ENCODE results near the gene LIN54.
A peak's percentile ranks its signal among the peaks of the same experiment; 100 is the strongest.
"Not testable (repeated sequence)": the region's sequence is repeated elsewhere in the genome, so short reads cannot be mapped to it uniquely, and the experiment has no call there.

Gene LIN54

DNA sequence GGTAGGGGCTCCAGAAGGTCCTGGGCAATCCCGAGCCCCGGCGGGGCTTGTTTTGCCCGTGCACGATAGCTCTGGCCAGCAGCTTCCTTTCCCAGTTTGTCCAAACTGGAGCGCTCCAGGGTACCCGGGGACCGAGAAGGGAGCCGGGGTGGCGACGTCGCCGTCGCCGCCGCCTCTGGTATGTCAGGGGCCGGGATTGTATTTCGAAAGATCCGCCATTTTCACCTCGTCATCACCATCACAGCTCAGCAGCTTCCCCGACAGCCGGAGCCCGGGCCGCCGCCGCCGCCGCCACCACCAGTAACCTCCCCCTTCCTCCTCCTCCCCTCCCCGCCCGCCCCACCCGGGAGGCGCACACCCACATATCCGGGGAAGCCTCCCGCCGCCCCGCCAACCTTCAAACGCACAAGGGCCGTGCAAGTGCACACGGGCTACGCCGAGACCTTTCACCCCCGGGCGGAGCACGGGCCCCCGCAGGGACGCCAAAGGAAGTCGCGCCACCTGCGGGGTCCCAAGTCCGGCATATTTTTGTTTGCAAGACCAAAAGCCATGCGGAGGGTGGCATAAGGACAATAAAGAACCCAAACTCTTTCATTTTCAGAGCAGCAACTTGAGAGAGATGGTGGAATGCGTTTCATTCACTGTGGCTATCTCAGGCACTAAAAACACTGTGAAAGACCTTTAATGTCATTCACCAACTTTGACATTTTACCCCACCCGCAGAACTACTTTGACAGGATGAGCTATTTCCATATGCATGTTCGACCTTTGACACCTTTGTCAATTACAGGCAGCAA, at the start of gene LIN54:
LIN54 (minus strand) TSS at position 302 of the 797 bp plus-strand sequence. CDS start 25,979 bp downstream, outside the sequence.
- DNase-seq, result peak; percentile 92

DNA sequence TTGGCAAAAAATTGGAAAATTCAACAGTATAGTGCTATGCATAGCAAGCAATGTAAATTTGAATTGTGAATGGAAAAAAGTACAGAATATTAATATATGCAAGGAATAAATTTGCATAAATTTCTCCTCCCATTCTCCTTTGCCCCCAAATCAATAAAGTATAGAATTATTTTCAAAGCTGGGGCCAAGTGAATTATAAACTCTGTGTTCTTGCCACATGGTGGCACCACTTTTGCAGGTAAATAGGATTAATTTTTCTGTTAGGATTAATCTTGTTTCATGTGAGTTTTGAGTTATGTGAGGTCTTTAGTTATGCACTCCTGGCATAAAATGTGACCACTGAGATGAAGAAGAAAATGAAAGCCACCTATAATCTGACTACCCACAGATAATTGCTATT, 44.3 kb upstream of the LIN54 start:
- DNase-seq, result no peak

DNA sequence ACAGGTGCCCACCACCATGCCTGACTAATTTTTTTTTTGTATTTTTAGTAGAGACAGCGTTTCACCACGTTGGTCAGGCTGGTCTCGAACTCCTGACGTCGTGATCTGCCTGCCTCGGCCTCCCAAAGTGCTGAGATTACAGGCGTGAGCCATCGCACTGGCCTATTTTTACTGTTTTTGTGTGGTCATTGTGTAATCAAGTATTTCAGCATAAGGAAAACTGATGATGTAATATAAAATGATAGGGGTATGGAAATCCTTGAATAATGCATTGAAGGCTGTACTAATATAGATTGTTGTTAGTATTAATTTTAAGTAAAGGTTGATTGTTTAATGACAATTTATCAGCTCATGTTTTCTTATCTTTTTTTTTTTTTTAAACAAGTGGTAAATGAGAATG, 38.2 kb upstream of the LIN54 start:
- not testable (repeated sequence) for DNase-seq

DNA sequence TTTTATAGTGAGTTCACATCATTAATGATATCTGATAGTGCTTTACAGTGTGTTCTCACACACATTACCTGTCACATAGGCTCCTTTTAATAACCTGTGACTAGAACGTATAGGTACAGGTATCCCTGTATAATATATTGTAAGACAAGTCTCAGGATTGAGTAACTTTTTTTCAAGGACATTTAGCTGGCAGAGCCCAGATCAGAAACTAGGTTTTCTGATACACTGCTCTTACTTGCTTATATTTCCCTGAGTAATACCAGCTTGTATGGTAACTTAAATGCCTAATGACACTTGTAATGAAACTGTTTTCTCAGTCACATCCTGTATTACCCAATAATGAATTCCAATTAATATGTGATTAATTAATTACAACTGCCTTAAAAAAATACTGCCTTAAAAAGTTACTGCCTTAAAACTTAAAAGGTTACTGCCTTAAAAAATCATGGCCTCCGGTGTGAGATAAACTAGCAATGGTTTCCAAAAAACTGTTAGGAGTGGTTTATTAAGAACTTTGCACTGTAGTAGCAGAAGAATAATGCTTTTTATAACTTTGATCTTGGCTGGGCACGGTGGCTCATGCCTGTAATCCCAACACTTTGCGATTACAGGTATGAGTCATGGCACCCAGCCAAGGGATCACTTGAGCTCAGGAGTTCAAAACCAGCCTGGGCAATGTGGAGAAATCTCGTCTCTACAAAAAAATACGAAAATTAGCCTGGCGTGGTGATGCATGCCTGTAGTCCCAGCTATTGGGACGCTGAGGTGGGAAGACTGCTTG, 36.3 kb upstream of the LIN54 start:
- DNase-seq, result no peak

DNA sequence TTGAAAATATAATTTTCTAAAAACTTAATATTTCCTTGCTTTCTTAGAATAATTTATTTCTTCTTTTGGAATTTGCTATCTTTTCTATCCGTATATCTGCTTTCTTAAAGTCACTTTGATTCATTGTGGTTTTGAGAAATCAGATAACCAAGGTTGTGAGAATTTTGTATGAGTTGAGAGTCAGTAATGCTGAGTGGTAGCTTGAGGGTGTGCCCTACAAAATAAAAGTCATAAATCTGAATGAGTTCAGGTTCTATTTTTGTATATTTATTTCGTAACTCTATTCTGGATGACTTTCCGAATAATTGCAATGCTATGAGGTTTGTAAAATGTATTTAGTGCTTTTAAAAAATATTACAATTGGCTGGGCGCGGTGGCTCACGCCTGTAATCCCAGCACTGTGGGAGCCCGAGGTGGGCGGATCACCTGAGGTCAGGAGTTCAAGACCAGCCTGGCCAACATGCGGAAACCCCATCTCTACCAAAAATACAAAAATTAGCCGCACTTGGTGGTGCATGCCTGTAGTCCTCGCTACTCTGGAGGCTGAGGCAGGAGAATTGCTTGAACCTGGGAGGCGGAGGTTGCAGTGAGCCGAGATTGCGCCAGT, 33.3 kb upstream of the LIN54 start:
- DNase-seq, result no peak

DNA sequence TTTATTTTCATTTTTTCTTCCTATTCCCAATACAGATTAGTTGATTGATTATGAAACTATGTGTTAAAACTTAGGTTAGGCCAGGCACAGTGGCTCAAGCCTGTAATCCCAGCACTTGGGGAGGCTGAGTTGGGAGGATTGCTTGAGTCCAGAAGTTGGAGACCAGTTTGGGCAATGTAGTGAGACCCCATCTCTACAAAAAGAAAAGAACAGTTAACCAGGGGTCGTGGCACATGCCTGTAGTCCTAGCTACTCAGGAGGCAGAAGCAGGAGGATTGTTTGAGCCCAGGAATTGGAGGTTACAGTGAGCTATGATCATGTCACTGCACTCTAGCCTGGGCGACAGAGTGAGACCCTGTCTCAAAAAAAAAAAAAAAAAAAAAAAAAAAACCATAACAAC, 32.5 kb upstream of the LIN54 start:
- not testable (repeated sequence) for DNase-seq

DNA sequence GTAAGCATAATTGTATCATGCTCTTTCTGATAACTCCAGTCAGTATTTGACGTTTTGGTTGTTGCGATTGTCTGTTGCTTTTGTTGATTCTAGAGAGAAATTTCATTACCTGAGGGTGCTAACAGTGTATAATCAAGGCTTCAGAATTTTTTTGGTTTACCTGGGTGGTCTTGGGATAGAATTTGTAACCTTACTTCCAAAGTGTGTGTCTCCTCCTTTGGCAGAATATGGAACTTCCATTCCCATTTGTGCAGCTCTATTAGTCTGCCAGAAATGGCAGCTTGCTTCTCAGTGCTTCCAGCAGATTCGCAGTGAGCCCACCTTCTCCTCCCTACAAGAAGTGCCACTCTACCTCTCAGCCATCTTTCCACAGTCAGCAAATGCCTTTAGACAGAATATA, 29.6 kb upstream of the LIN54 start:
- DNase-seq, result no peak

DNA sequence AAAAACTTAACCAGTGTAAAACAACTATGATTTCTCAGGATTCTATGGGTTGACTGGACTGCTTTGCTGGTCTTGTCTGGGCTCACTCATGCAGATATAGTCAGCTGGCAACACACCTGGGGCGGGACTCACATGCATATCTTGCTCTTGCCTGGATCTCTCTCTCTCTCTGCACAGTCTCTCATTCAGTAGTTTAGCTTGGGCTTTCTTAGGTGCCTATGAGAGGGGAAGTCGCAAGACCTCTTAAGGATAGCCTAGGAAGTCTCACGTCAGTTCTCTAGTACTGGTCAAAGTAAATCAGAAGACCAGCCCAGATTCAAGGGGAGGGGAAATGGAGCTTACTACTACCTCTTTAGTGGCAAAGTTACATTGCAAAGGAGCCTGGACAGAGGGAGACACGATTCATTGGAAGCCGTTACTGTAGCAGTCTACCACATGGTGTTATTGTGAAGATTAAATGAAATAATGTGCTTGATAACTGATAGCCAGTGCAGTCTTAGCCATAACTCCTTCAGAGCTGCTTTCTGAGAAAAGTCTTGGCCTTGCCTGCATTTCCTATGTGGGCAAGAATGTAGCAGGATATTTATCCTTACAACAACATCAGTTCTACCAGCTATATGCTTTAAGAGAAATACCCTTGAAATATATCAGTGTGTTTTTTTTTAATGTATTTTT, 26.5 kb upstream of the LIN54 start:
- no peak for DNase-seq

DNA sequence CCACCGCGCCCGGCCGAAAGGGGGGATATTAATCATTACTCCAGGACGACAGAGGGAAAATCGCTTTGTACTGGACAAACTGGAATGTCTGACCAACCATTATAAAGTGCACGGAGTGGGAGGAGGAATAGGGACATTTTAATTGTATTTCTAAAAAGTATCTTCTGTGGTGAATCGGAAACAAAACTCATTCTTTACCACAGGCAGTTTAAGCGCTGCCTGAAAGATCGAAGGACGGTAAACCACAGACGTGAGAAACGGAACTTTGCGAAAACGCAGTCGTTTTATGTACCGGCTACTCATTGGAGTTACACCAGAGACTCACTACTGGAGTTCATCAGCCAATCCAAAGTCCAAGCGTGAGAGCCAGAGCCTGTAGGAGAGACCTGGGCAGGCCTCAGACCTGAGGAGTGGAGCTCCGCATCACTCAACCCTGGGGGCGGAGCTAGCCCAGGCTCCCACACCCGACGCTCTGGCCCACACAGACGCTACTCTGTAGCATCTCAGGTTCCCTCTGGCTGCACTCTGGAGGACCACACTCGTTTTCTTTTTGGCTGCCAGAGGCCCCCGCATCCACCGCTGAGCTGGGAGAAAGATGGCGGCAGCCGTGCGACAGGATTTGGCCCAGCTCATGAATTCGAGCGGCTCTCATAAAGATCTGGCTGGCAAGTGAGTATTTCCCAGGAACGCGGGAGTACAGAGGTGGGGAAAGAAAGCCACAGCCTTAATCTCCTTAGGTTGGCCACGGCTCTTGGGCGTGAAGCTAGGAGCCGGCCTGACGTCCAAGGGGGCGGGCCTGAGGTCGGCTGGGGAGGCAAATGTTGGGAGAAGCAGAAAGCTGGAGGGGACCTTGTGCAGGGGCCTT, 24.2 kb upstream of the LIN54 start, which contains the start of gene COPS4:
COPS4 (plus strand) TSS at position 554 of the 865 bp plus-strand sequence; CDS start at position 596, 42 bp downstream.
- DNase-seq, result peak; percentile 97

DNA sequence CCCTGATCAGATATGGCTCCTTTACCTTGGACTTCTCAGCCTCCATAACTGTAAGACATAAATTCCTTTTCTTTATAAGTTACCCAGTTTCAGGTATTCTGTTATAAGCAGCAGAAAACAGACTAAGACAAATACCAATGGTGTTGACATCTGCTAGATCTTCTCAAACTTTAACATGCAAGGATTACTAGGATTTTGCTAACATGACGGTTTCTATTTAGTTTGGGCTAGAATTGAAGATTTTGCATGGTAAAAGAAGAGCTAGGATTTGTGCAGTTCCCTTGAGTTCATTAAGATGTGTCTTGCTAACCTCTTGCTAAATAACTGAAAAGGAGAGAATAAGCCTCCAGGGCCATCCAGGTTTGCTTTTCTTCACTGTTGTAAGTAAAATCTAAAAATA, 19.1 kb upstream of the LIN54 start:
- DNase-seq, result no peak

DNA sequence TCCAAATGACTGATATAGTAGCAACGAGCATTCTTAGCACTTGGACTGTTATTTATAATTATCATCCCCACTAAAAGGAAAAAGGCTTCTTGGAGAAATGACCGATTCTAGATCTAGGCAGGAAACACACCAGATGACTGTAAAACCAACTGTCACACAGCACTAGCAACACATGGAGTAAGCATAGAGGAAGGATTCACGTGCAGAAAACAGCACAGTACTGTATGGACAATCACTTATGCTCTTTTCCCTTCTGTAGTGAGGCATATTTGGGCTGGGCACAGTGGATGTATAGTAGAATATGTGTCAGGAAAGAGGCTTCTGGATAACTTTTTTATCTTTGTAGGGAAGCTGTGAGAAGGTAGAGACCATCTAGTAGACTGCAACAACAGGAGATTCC, 18.4 kb upstream of the LIN54 start:
- DNase-seq, result no peak

DNA sequence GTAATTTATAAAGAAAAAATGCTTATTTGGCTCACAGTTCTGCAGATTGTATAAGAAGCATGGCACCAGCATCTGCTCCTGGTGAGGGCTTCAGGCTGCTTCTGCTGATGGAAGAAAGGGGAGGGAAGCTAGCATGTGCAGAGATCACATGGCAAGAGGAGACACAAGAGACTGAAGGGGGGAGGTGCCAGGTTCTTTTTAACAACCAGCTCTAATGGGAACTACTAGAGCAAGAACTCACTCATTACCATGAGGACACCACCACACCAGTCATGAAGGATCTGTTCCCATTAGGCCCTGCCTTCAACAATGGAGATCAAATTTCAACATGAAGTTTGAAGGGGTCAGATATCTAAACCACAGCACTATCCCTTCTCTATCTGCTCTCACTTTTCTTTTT, 14.9 kb upstream of the LIN54 start:
- DNase-seq, result no peak

DNA sequence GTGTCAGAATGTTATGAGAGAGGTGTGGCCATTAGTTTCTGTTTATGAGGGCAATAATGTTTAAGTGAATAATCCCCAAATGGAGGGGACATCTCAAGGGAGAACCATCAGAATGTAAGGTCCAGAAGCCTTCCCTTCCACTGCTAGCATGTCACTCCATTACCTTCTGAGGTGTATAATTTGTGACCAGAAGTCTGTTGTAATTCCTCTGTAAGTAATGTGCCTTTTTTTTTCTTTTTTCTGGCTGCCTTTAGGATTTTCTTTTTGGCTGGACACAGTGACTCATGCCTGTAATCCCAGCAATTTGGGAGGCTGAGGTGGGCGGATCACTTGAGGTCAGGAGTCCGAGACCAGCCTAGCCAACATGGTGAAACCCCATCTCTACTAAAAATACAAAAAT, 13.6 kb upstream of the LIN54 start:
- no peak for DNase-seq

DNA sequence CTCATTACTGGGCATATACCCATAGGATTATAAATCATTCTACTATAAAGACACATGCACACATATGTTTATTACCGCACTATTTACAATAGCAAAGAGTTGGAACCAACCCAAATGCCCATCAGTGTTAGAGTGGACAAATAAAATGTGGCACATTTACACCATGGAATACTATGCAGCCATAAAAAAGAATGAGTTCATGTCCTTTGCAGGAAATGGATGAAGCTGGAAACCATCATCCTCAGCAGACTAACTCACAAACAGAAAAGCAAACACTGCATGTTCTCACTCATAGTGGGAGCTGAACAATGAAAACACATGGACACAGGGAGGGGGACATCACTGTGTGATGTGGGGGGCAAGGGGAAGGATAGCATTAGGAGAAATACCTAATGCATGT, 13.0 kb upstream of the LIN54 start:
- DNase-seq, result not testable (repeated sequence)

DNA sequence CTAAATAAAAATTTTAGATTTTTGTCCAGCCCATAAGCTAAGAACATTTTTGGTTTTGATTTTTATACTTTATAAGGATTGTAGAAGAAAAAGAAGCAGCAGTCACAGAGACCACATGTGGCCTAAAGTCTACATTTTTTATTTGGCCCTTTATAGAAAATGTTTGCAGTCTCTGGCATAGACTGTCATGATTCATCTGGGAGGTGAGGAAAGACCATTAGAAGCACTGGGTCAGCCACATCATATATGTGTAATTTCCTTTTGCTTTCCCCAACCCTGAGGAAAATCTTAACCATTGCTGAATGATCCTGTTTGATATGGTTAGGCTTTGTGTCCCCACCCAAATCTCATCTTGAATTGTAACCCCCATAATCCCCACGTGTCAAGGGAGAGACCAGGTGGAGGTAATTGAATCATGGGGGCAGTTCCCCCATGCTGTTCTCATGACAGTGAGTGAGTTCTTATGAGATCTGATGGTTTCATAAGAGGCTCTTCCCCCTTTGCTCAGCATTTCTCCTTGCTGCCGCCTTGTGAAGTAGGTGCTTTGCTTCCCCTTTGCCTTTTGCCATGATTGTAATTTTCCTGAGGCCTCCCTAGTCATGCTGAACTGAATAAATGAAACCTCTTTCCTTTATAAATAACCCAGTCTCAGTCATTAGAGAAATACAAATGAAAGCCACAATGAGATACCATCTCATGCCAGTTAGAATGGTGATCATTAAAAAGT, 12.3 kb upstream of the LIN54 start:
- no peak for DNase-seq

DNA sequence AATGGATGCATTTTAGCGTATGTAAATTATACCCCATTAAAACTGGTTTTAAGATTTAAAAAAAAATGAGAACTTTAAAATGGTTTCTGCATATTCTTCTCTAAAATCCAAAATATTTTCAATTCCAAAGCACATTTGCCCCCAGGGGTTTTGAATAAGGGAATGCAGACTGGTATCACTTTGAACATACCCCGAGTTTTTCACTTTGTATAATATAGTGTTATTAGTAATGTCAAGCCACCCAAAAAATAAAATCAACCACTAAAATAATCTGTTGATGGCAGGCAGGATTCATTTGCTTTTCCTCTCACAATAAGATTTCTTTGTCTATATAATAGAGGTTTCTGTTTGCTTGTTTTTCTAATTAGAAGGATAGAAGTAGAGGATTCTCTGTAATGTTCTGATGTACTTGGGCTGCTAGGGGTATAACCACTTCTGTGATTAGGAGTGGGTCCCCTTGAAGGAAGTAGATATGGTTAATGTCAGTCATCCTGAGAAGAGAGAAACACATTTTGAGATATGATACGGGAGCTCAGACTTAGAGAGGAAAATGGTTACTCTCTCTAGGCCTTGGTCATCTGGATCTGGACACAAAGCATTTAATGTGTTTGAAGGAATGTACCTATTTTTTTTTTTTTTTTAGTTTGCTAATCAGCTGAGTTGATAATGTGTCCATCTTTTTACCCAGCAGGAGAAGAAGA, 9.3 kb upstream of the LIN54 start:
- no peak for DNase-seq

DNA sequence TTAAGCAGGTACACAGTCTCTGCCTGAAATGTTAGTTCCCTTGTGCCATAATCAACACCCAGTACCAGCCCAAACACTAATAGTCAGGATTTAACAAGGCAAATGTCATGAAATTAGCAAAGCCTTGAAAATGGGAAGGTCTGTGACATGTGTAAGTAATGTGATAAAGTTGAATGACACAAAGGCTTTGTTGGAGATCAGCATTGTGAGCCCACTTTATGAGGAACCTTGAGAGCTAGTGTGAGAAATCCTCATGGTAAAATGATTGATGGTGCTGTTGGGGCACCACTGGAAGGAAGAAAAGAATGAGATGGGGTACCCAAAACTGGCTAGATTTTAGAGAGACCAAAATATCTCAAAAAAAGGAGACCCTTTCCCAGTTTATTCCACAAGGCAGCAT, 3.3 kb upstream of the LIN54 start:
- no peak for DNase-seq

DNA sequence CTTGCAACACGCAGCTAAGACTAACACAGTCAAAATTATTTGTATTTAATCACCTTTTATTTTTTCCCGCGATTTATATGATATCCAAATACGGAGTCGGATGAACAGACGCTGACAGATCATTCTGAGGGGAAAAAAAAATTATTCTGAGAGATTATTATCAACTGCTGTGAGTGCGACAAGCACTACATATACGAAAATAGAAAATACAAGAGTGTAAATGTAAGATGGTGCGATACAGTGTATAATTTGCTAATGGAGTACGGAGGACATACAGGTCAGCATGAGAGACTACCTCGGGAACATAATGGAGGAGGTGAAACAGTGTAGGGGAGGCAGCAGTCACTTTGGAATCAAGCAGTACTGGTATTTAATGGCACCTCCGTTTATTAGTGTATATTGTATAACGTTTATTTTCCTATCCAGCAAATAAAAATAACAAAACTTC, 2.8 kb upstream of the LIN54 start:
- no peak for DNase-seq

DNA sequence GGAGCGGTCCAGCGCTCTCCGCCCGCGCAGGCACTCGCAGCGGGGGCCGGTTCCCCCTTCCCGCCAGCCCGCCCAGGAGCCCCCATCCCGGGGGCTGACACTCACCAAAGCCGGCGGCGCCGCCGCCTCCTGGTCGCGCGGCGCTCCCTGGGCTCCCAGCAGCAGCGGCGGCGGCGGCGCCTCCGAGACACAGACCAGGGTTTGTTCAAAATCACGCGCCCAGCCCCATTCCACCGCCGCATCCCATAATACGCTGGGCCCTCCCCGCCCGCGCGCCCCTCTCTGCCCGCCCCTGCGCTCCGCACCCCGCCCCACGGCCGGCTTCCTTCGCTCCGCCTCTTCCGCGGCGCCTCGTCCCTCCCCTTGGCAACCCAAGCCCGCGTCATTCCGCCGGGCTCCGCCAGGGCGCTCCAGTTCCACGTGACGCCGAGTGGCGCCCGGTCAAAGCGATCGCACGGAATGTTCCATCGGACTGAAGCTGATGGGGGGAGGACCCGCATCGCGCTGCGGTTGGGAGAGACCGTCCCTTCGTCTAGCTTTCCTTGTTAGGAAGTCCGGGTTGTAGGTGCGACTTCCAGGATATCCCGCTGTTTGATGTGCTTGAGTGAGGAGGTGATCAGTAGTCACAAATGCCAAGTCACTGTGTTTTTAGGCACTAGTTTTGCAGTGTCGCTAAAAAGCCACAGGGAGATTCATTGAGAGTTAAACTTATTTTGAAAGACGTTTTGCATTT, 2.2 kb upstream of the LIN54 start:
- peak; percentile 96 for DNase-seq

DNA sequence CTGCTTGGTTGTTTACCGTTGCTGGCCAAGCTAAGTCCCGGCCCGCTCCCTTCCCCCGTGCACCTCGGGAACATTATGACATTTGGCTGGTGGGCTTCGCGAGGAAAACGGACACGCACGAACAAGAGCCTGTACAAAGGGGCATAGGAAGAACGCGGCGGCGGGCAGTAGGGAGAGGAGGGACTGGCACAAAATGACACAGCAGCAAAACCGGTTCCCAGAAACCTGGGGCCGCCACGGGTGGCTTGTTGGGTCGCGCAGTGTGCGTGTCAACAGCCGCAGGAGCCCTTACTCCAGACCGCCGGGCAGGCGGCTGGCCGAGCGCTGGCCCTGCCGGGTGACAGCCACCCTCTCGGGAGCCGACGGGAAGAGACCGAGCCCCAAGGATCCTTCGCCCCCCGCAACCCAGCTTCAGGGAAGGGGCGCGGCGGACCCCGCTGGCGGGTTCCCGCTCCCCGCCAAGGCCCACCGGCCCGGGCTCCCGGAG, 1.6 kb upstream of the LIN54 start:
- peak; percentile 14 for DNase-seq

Data from CD4-positive, alpha-beta T cell treated with Interleukin-6 for 4 hours (primary cell).